PC-3 (cell line): Measurements from ENCODE around the gene CTDSP1. TPM values are rescaled to one million over a fixed set of nuclear protein-coding genes. Genes with fewer than 3 reads are reported as not detected.

Experiments
- ATAC-seq: fragments of 200-7000 bp; cut with Tn5 transposase; 2 replicates; pipeline ENCODE4 v1.9.1; 2020; ENCODE audit warnings: mild to moderate bottlenecking, moderate library complexity
- BruUV-seq: library from RNA; stranded (reverse); fragments of 400-500 nt; replicated peaks from 2 replicates; lab custom pipeline; 2021; lab: Mats Ljungman, UMichigan
- CTCF ChIA-PET: fragments of 300-600 bp; sonication (Branson Sonifier 250); formaldehyde crosslinking; loops from one replicate; lab custom pipeline; 2022; ENCODE audit warnings: antibody characterized with exemption; lab: Charles Lee
- POLR2A ChIA-PET: fragments of 300-600 bp; sonication (Branson Sonifier 250); formaldehyde crosslinking; loops from one replicate; lab custom pipeline; 2022; ENCODE audit warnings: antibody characterized with exemption; ENCODE audit not compliant: unreplicated experiment; lab: Charles Lee
- DNase-seq: peaks from one replicate; pipeline ENCODE4 v3.0.0-alpha.2; 2015
- H2AFZ ChIP-seq: fragments of 300-600 bp; sonication (generic); 2 replicates; pipeline ENCODE4 v1.6.0; 2016; ENCODE audit warnings: antibody characterized with exemption, low read length
- H3F3A ChIP-seq: fragments of 300-600 bp; sonication (generic); one replicate; pipeline ENCODE4 v1.6.0; 2017; ENCODE audit warnings: antibody characterized with exemption, low read length, control low read depth, mild to moderate bottlenecking; ENCODE audit not compliant: unreplicated experiment
- H3K27ac ChIP-seq: fragments of 300-600 bp; sonication (generic); 2 replicates; pipeline ENCODE4 v1.5.1; 2016; ENCODE audit warnings: mild to moderate bottlenecking, low read length
- H3K27me3 ChIP-seq: fragments of 300-600 bp; sonication (generic); 2 replicates; pipeline ENCODE4 v1.6.1; 2016; ENCODE audit warnings: low read length, mixed read lengths
- H3K36me3 ChIP-seq: fragments of 300-600 bp; sonication (generic); 2 replicates; pipeline ENCODE4 v1.6.1; 2016; ENCODE audit warnings: low read depth, mixed run types, low read length, mixed read lengths
- H3K4me1 ChIP-seq: fragments of 300-600 bp; sonication (generic); 2 replicates; pipeline ENCODE4 v1.5.1; 2016; ENCODE audit warnings: low read length; ENCODE audit not compliant: insufficient read depth
- H3K4me2 ChIP-seq: fragments of 300-600 bp; sonication (generic); 2 replicates; pipeline ENCODE4 v1.6.0; 2016; ENCODE audit warnings: low read length
- H3K4me3 ChIP-seq: fragments of 300-600 bp; sonication (generic); 2 replicates; pipeline ENCODE4 v1.5.1; 2016; ENCODE audit warnings: mild to moderate bottlenecking, low read length, mixed read lengths
- H3K79me2 ChIP-seq: fragments of 300-600 bp; sonication (generic); 2 replicates; pipeline ENCODE4 v1.6.1; 2017; ENCODE audit warnings: low read length, mixed read lengths
- H3K9ac ChIP-seq: fragments of 300-600 bp; sonication (generic); 2 replicates; pipeline ENCODE4 v1.6.0; 2016; ENCODE audit warnings: mild to moderate bottlenecking, low read length
- H3K9me2 ChIP-seq: fragments of 300-600 bp; sonication (generic); replicated peaks from 2 replicates; pipeline ENCODE4 v1.6.1; 2016; ENCODE audit warnings: mixed run types, low read length, mixed read lengths
- H3K9me3 ChIP-seq: fragments of 300-600 bp; sonication (generic); 2 replicates; pipeline ENCODE4 v1.6.1; 2016; ENCODE audit warnings: low read length, mixed read lengths
- H4K20me1 ChIP-seq: fragments of 300-600 bp; sonication (generic); 2 replicates; pipeline ENCODE4 v1.6.1; 2016; ENCODE audit warnings: low read length, mixed read lengths
- EZH2 ChIP-seq: fragments of 300-600 bp; sonication (generic); IDR thresholded peaks from one replicate; pipeline ENCODE4 v1.6.1; 2017; ENCODE audit warnings: antibody characterized with exemption, mild to moderate bottlenecking, low read length; ENCODE audit not compliant: unreplicated experiment
- EZH2phosphoT487 ChIP-seq: fragments of 300-600 bp; sonication (generic); IDR thresholded peaks from 2 replicates; pipeline ENCODE4 v1.6.1; 2018; ENCODE audit warnings: mild to moderate bottlenecking, antibody characterized with exemption, low read length, borderline replicate concordance
- intact Hi-C: fragments of 100-400 bp; cut with micrococcal nuclease; formaldehyde crosslinking; loops from 2 replicates; pipeline ENCODE4 v1.9.0; 2023
- total RNA-seq: library from RNA; depleted of rRNA; stranded (reverse); fragments of >200 nt; gene quantifications from 2 replicates; pipeline ENCODE4 v1.2.3, GENCODE V29; 2014
- TF ChIP-seq, protein P1 (sequence below): fragments of 300-600 bp; sonication (generic); conservative IDR thresholded peaks from 2 replicates; pipeline ENCODE4 v1.5.1; 2017; ENCODE audit warnings: antibody characterized with exemption, low read depth, mild to moderate bottlenecking, low read length

Gene CTDSP1
- total RNA-seq, 1 experiment from 2014 or later, result 73.2 TPM

DNA sequence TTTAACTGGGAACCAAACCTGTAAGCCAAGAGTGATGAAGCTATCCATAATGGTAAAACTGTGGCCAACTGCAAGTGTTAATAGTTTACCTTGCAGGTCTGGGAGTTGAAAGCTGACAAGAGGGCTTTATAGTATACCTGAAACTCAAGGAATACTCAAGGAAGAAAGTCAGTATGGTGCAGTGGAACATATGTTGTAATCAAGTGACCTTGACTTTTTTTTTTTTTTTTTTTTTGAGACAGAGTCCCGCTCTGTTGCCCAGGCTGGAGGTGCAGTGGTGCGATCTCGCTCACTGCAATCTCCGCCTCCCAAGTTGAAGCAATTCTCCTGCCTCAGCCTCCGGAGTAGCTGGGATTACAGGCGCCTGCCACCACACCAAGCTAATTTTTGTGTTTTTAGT, 46.9 kb downstream of the CTDSP1 start:
- peaks cover 39% of the 10 kb centered on the region for H3K4me1 ChIP-seq
- H3K27me3 ChIP-seq, result no peaks in the 10 kb centered on the region
- intact Hi-C loops, result no loop called here
- no peak for TF ChIP-seq EZH2phosphoT487
- TF ChIP-seq, protein P1, sequence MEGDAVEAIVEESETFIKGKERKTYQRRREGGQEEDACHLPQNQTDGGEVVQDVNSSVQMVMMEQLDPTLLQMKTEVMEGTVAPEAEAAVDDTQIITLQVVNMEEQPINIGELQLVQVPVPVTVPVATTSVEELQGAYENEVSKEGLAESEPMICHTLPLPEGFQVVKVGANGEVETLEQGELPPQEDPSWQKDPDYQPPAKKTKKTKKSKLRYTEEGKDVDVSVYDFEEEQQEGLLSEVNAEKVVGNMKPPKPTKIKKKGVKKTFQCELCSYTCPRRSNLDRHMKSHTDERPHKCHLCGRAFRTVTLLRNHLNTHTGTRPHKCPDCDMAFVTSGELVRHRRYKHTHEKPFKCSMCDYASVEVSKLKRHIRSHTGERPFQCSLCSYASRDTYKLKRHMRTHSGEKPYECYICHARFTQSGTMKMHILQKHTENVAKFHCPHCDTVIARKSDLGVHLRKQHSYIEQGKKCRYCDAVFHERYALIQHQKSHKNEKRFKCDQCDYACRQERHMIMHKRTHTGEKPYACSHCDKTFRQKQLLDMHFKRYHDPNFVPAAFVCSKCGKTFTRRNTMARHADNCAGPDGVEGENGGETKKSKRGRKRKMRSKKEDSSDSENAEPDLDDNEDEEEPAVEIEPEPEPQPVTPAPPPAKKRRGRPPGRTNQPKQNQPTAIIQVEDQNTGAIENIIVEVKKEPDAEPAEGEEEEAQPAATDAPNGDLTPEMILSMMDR, result no peak
- no peak for TF ChIP-seq EZH2
- no peaks in the 10 kb centered on the region for H3K36me3 ChIP-seq
- DNase-seq (no peak), ATAC-seq (no peak)
- BruUV-seq, result no TSS peak
- ChIA-PET POLR2A (no interaction called here), CTCF (no interaction called here)
- H3K9ac ChIP-seq, result no peak overlapping the region
- no peaks in the 10 kb centered on the region for H4K20me1 ChIP-seq
- H3K4me3 ChIP-seq, result no peak overlapping the region
- H3K9me3 ChIP-seq, result no peaks in the 10 kb centered on the region
- no peak overlapping the region for H2AFZ ChIP-seq
- H3K27ac ChIP-seq, result no peak overlapping the region
- peaks cover 4% of the 10 kb centered on the region for H3F3A ChIP-seq
- H3K4me2 ChIP-seq, result no peak overlapping the region
- H3K79me2 ChIP-seq, result no peaks in the 10 kb centered on the region
- no peaks in the 10 kb centered on the region for H3K9me2 ChIP-seq

DNA sequence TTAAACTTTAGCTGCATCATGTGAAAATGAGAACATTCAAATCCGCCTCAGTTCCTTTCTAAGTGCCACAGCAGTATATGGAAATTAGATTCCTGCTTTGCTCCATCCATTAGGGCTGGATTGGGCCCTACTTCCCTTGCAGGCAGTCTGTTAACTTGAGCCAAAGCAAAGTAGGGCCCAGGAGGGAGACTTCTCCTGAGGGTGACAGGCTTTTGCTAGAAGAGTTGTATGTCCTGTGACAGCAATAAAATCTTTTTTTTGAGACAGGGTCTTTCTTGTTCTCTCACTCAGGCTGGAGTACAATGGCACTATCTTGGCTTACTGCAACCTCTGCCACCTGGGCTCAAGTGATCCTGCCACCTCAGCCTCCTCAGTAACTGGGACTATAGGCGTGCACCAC, 47.4 kb downstream of the CTDSP1 start:
- intact Hi-C loops, result no loop called here
- POLR2A ChIA-PET, result no interaction called here
- Histone ChIP-seq H3K4me2 (no peak overlapping the region), H3K9ac (no peak overlapping the region), H3K27me3 (no peaks in the 10 kb centered on the region), H3K79me2 (no peaks in the 10 kb centered on the region), H3K27ac (no peak overlapping the region), H3K9me2 (no peaks in the 10 kb centered on the region), H2AFZ (no peak overlapping the region), H3K9me3 (no peaks in the 10 kb centered on the region), H3K4me1 (peaks cover 39% of the 10 kb centered on the region), H3K36me3 (no peaks in the 10 kb centered on the region), H3K4me3 (no peak overlapping the region), H4K20me1 (no peaks in the 10 kb centered on the region), H3F3A (peaks cover 4% of the 10 kb centered on the region)
- ATAC-seq, result no peak
- TF ChIP-seq, protein P1, result no peak
- TF ChIP-seq EZH2, result no peak
- TF ChIP-seq EZH2phosphoT487, result no peak
- BruUV-seq, result no TSS peak
- no peak for DNase-seq
- CTCF ChIA-PET, result no interaction called here

DNA sequence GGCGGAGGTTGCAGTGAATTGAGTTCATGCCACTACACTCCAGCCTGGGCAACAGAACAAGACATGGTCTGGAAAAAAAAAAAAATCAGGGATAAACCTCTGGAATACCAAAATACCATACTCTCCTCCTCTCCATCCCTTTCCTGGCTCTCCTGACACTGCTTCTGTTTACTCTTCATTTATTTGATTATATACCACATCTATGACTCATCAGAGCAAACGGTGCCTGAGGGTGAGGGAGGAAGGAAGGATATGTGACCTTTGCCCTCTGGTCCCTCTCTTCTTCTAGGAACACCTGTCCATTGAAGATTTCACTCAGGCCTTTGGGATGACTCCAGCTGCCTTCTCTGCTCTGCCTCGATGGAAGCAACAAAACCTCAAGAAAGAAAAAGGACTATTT, 49.3 kb downstream of the CTDSP1 start:
- Histone ChIP-seq H3K9me2 (no peaks in the 10 kb centered on the region), H3K4me1 (peaks cover 39% of the 10 kb centered on the region), H2AFZ (no peak overlapping the region), H3K9me3 (no peaks in the 10 kb centered on the region), H3F3A (peaks cover 4% of the 10 kb centered on the region), H3K36me3 (peaks cover 9% of the 10 kb centered on the region; the same call in 1 of the 2 replicates), H3K27me3 (no peaks in the 10 kb centered on the region), H3K79me2 (no peaks in the 10 kb centered on the region), H3K4me3 (no peak overlapping the region), H3K9ac (no peak overlapping the region), H4K20me1 (no peaks in the 10 kb centered on the region), H3K27ac (no peak overlapping the region; the same call in 1 of the 2 replicates), H3K4me2 (peak overlapping the region; percentile 25)
- ChIA-PET POLR2A (no interaction called here), CTCF (interaction anchor here (0.6 kb wide), 1 partner anchor 13 kb away, joined by 4 read pairs; no protein-coding TSS in a partner anchor)
- DNase-seq, result peak; percentile 89
- intact Hi-C loops, result no loop called here
- no TSS peak for BruUV-seq
- TF ChIP-seq EZH2, result no peak
- TF ChIP-seq, protein P1, result no peak
- no peak for TF ChIP-seq EZH2phosphoT487
- peak; percentile 65 for ATAC-seq
